GM12892 (cell line): ENCODE measurements around the gene REXO1.
"Not testable (repeated sequence)": the region's sequence is repeated elsewhere in the genome, so short reads cannot be mapped to it uniquely, and the experiment has no call there.

Source experiments
- DNase-seq: peaks from one replicate; pipeline ENCODE4 v3.0.0; 2011; ENCODE audit not compliant: insufficient read length
- FAIRE-seq: peaks from 2 replicates; lab custom pipeline; 2011; peaks lifted over from hg19 to GRCh38; lab: Jason Lieb, UNC
- POLR2A ChIP-seq: IDR thresholded peaks from 2 replicates; pipeline ENCODE4 v1.6.1; 2011; ENCODE audit warnings: low read depth, low read length, control low read depth
- POLR2AphosphoS5 ChIP-seq: IDR thresholded peaks from 2 replicates; pipeline ENCODE4 v1.6.1; 2011; ENCODE audit warnings: low read depth, low read length, control low read depth
- TAF1 ChIP-seq: IDR thresholded peaks from 2 replicates; pipeline ENCODE4 v1.6.1; 2011; ENCODE audit warnings: low read depth, mild to moderate bottlenecking, control low read depth, low read length, borderline replicate concordance

Gene REXO1

GRCh38 chr19:1882089-1882785 lies 34.0 kb upstream of the REXO1 start:
- FAIRE-seq = no peak
- no peak for DNase-seq
- TF ChIP-seq TAF1 = no peak
- no peak for TF ChIP-seq POLR2A
- no peak for TF ChIP-seq POLR2AphosphoS5

GRCh38 chr19:1881393-1882088 lies 33.3 kb upstream of the REXO1 start:
- DNase-seq, FAIRE-seq: not testable (repeated sequence)

GRCh38 chr19:1880611-1881392 lies 32.5 kb upstream of the REXO1 start:
- FAIRE-seq (no peak), DNase-seq (no peak)
- TF ChIP-seq POLR2A = no peak
- no peak for TF ChIP-seq TAF1
- TF ChIP-seq POLR2AphosphoS5 = no peak

GRCh38 chr19:1879982-1880381 lies 31.7 kb upstream of the REXO1 start:
- not testable (repeated sequence) for FAIRE-seq, DNase-seq

- not testable (repeated sequence) for FAIRE-seq
Observed at GRCh38 chr19:1878583-1878982, 30.3 kb upstream of the REXO1 start.

GRCh38 chr19:1877280-1877660 lies 29.0 kb upstream of the REXO1 start:
- not testable (repeated sequence) for FAIRE-seq, DNase-seq

More at GRCh38 chr19:1878583-1878982, 30.3 kb upstream of the REXO1 start:
- not testable (repeated sequence) for DNase-seq

- DNase-seq, FAIRE-seq: not testable (repeated sequence)
Observed at GRCh38 chr19:1876496-1877279, 28.4 kb upstream of the REXO1 start.

GRCh38 chr19:1875646-1876495 lies 27.6 kb upstream of the REXO1 start:
- DNase-seq = peak; percentile 93
- peak; percentile 99 for FAIRE-seq
- peak; percentile 89; the same call in 1 of the 2 replicates for TF ChIP-seq POLR2A
- peak; percentile 84 for TF ChIP-seq POLR2AphosphoS5
- peak; percentile 57; the same call in 1 of the 2 replicates for TF ChIP-seq TAF1

- not testable (repeated sequence) for DNase-seq
- FAIRE-seq = peak; percentile 76
Observed at GRCh38 chr19:1875265-1875645, 27.0 kb upstream of the REXO1 start.

GRCh38 chr19:1874554-1875185 lies 26.4 kb upstream of the REXO1 start:
- DNase-seq = no peak

More at GRCh38 chr19:1874554-1875185, 26.4 kb upstream of the REXO1 start:
- peak; percentile 90 for FAIRE-seq
- no peak for TF ChIP-seq POLR2A
- TF ChIP-seq TAF1 = no peak
- TF ChIP-seq POLR2AphosphoS5 = no peak
